H1 (cell line): ENCODE data around the gene TLL2. TPM values are rescaled to one million over a fixed set of nuclear protein-coding genes. Genes with fewer than 3 reads are reported as not detected.

Source experiments
- CTCF ChIA-PET: fragments of 300-600 bp; sonication (Branson Sonifier 250); formaldehyde crosslinking; loops from one replicate; lab custom pipeline; 2021; ENCODE audit not compliant: partially characterized antibody; lab: Charles Lee
- POLR2A ChIA-PET: fragments of 300-600 bp; sonication (Branson Sonifier 250); formaldehyde crosslinking; loops from one replicate; lab custom pipeline; 2021; ENCODE audit warnings: inconsistent platforms; ENCODE audit not compliant: partially characterized antibody; lab: Charles Lee
- DNase-seq, 2 experiments: peaks; one replicate each; pipeline versions ENCODE4 v3.0.0 to v3.0.0-alpha.2; 2010 to 2022; ENCODE audit warnings: low spot score in 2 of 2, low read depth in 1 of 2, mixed read lengths in 1 of 2
- FAIRE-seq: peaks from 2 replicates; lab custom pipeline; 2011; peaks lifted over from hg19 to GRCh38; lab: Jason Lieb, UNC
- H2AFZ ChIP-seq: 2 replicates; pipeline ENCODE4 v1.8.1; 2012; ENCODE audit warnings: low read length, inconsistent platforms
- H2AK5ac ChIP-seq: 2 replicates; pipeline ENCODE4 v1.6.1; 2013; ENCODE audit warnings: low read depth, low read length
- H2BK120ac ChIP-seq: replicated peaks from 2 replicates; pipeline ENCODE3; 2013; ENCODE audit warnings: low read depth, low read length, inconsistent platforms
- H2BK12ac ChIP-seq: 2 replicates; pipeline ENCODE4 v1.6.1; 2013; ENCODE audit warnings: low read depth, low read length
- H2BK15ac ChIP-seq: 2 replicates; pipeline ENCODE4 v1.6.1; 2013; ENCODE audit warnings: low read length
- H2BK20ac ChIP-seq: 2 replicates; pipeline ENCODE4 v1.6.1; 2013; ENCODE audit warnings: low read length
- H2BK5ac ChIP-seq: 2 replicates; pipeline ENCODE4 v1.6.1; 2013; ENCODE audit warnings: low read depth, low read length
- H3K14ac ChIP-seq: 2 replicates; pipeline ENCODE4 v1.6.1; 2013; ENCODE audit warnings: inconsistent platforms; ENCODE audit not compliant: insufficient read length
- H3K18ac ChIP-seq: 2 replicates; pipeline ENCODE4 v1.6.1; 2013; ENCODE audit warnings: low read length; ENCODE audit errors: extremely low read depth
- H3K23ac ChIP-seq: 2 replicates; pipeline ENCODE4 v1.6.1; 2013; ENCODE audit warnings: inconsistent platforms; ENCODE audit not compliant: insufficient read length
- H3K23me2 ChIP-seq: 2 replicates; pipeline ENCODE4 v1.6.1; 2013; ENCODE audit warnings: low read depth, low read length
- H3K27ac ChIP-seq: 2 replicates; pipeline ENCODE4 v1.6.1; 2011; ENCODE audit warnings: low read depth, low read length, inconsistent platforms
- H3K27me3 ChIP-seq, 4 experiments: replicated peaks in 1 of 4; 1 replicate in 1 of 4; 2 replicates in 3 of 4; pipeline versions ENCODE4 v1.6.1 to v1.8.1; 2011 to 2013; ENCODE audit warnings: low read length in 3 of 4, mild to moderate bottlenecking in 3 of 4, inconsistent platforms in 2 of 4, mixed read lengths in 2 of 4, moderate library complexity in 1 of 4; ENCODE audit not compliant: control insufficient read depth in 3 of 4, insufficient read depth in 3 of 4; ENCODE audit errors: extremely low read depth in 1 of 4
- H3K36me3 ChIP-seq, 4 experiments: 2 replicates each; pipeline versions ENCODE4 v1.6.1 to v1.8.1; 2011 to 2013; ENCODE audit warnings: mild to moderate bottlenecking in 4 of 4, low read length in 3 of 4, moderate library complexity in 2 of 4, control low read depth in 1 of 4, inconsistent platforms in 1 of 4; ENCODE audit not compliant: insufficient read depth in 4 of 4, control insufficient read depth in 2 of 4
- H3K4ac ChIP-seq: replicated peaks from 2 replicates; pipeline ENCODE3; 2013; ENCODE audit warnings: low read length, low read depth, mixed read lengths, inconsistent platforms; ENCODE audit not compliant: insufficient read length
- H3K4me1 ChIP-seq, 4 experiments: replicated peaks in 1 of 4; 1 replicate in 1 of 4; 2 replicates in 3 of 4; pipeline versions ENCODE4 v1.6.1 to v1.8.1; 2011 to 2013; ENCODE audit warnings: low read length in 3 of 4, inconsistent platforms in 2 of 4, mixed read lengths in 1 of 4; ENCODE audit not compliant: insufficient read depth in 4 of 4, control insufficient read depth in 3 of 4
- H3K4me2 ChIP-seq, 2 experiments: 2 replicates each; pipeline versions ENCODE4 v1.6.1 to v1.8.1; 2011 to 2013; ENCODE audit warnings: low read depth in 2 of 2, low read length in 2 of 2, control low read depth in 1 of 2, inconsistent platforms in 1 of 2, mild to moderate bottlenecking in 1 of 2; ENCODE audit not compliant: insufficient read depth in 1 of 2
- H3K4me3 ChIP-seq, 4 experiments: fragments of 200-600, 300-600 bp in 1 of 4; sonication (generic), shearing (Covaris generic), sonication (Bioruptor Twin) in 1 of 4; 2 replicates each; pipeline versions ENCODE4 v1.5.1 to v1.8.1; 2011 to 2016; ENCODE audit warnings: low read length in 4 of 4, low read depth in 3 of 4, control low read depth in 2 of 4, inconsistent platforms in 2 of 4, mild to moderate bottlenecking in 2 of 4, mixed read lengths in 1 of 4, moderate library complexity in 1 of 4; ENCODE audit not compliant: insufficient read depth in 2 of 4; ENCODE audit errors: extremely low read depth in 1 of 4
- H3K56ac ChIP-seq: replicated peaks from 2 replicates; pipeline ENCODE3; 2013; ENCODE audit warnings: low read depth, mild to moderate bottlenecking, mixed read lengths, low read length, inconsistent platforms; ENCODE audit not compliant: insufficient read length
- H3K79me1 ChIP-seq: 2 replicates; pipeline ENCODE4 v1.6.1; 2013; ENCODE audit warnings: low read depth, low read length, control low read depth
- H3K79me2 ChIP-seq, 2 experiments: 2 replicates each; pipeline versions ENCODE4 v1.6.1 to v1.8.1; 2012 to 2013; ENCODE audit warnings: low read length in 2 of 2, mild to moderate bottlenecking in 2 of 2, inconsistent platforms in 1 of 2; ENCODE audit not compliant: insufficient read depth in 2 of 2, control insufficient read depth in 1 of 2
- H3K9ac ChIP-seq, 4 experiments: replicated peaks in 1 of 4; 1 replicate in 1 of 4; 2 replicates in 3 of 4; pipeline versions ENCODE4 v1.6.1 to v1.8.1; 2011 to 2013; ENCODE audit warnings: low read depth in 3 of 4, low read length in 3 of 4, control low read depth in 2 of 4, mild to moderate bottlenecking in 2 of 4, moderate library complexity in 2 of 4, inconsistent platforms in 1 of 4; ENCODE audit errors: extremely low read depth in 1 of 4
- H3K9me3 ChIP-seq, 2 experiments: 2 replicates each; pipeline versions ENCODE4 v1.6.1 to v1.8.1; 2012 to 2013; ENCODE audit warnings: mild to moderate bottlenecking in 2 of 2, moderate library complexity in 2 of 2, control low read depth in 1 of 2, inconsistent platforms in 1 of 2, low read depth in 1 of 2, low read length in 1 of 2, mixed read lengths in 1 of 2; ENCODE audit not compliant: insufficient read depth in 2 of 2
- H4K20me1 ChIP-seq, 2 experiments: replicated peaks in 1 of 2; 2 replicates each; pipeline versions ENCODE3 to v1.8.1; 2011 to 2013; ENCODE audit warnings: inconsistent platforms in 2 of 2, low read length in 2 of 2, mild to moderate bottlenecking in 1 of 2; ENCODE audit not compliant: insufficient read depth in 2 of 2, control insufficient read depth in 1 of 2
- H4K5ac ChIP-seq: 2 replicates; pipeline ENCODE4 v1.6.1; 2013; ENCODE audit warnings: low read length, low read depth, mixed read lengths, inconsistent platforms; ENCODE audit not compliant: insufficient read length
- H4K8ac ChIP-seq: 2 replicates; pipeline ENCODE4 v1.8.0; 2013; ENCODE audit warnings: mild to moderate bottlenecking, moderate library complexity, low read length, inconsistent platforms; ENCODE audit not compliant: insufficient read depth; ENCODE audit errors: extremely low read depth
- H4K91ac ChIP-seq: replicated peaks from 2 replicates; pipeline ENCODE3; 2013; ENCODE audit warnings: low read length, mixed read lengths, inconsistent platforms; ENCODE audit not compliant: insufficient read length
- BRCA1 ChIP-seq: IDR thresholded peaks from 2 replicates; pipeline ENCODE4 v1.6.1; 2012; ENCODE audit warnings: low read depth, low read length, improper control_type of control experiment
- CHD2 ChIP-seq: IDR thresholded peaks from 2 replicates; pipeline ENCODE4 v1.6.1; 2012; ENCODE audit warnings: low read length, improper control_type of control experiment
- NRF1 ChIP-seq: IDR thresholded peaks from 2 replicates; pipeline ENCODE4 v1.6.1; 2011; ENCODE audit warnings: mild to moderate bottlenecking, low read depth, low read length, improper control_type of control experiment
- RAD21 ChIP-seq, 2 experiments: IDR thresholded peaks in 1 of 2; conservative IDR thresholded peaks in 1 of 2; 2 replicates each; pipeline ENCODE4 v1.6.1; 2011; ENCODE audit warnings: low read depth in 2 of 2, low read length in 2 of 2, improper control_type of control experiment in 1 of 2, inconsistent platforms in 1 of 2, mild to moderate bottlenecking in 1 of 2, moderate library complexity in 1 of 2
- RBBP5 ChIP-seq: IDR thresholded peaks from 2 replicates; pipeline ENCODE4 v1.7.1; 2012; ENCODE audit warnings: low read depth, mild to moderate bottlenecking, inconsistent platforms, low read length, moderate library complexity, borderline replicate concordance
- SP2 ChIP-seq: IDR thresholded peaks from 2 replicates; pipeline ENCODE4 v1.6.1; 2012; ENCODE audit warnings: mild to moderate bottlenecking, low read length, inconsistent platforms
- SP4 ChIP-seq: IDR thresholded peaks from 2 replicates; pipeline ENCODE4 v1.6.1; 2012; ENCODE audit warnings: low read length, inconsistent platforms
- SRF ChIP-seq: IDR thresholded peaks from 2 replicates; pipeline ENCODE4 v1.6.1; 2011; ENCODE audit warnings: mild to moderate bottlenecking, low read depth, low read length, moderate library complexity
- TAF1 ChIP-seq: IDR thresholded peaks from 2 replicates; pipeline ENCODE4 v1.6.1; 2011; ENCODE audit warnings: mild to moderate bottlenecking, low read depth, low read length
- TCF12 ChIP-seq: IDR thresholded peaks from 2 replicates; pipeline ENCODE4 v1.6.1; 2011; ENCODE audit warnings: low read depth, mild to moderate bottlenecking, low read length
- WGBS, 2 experiments: shearing (Covaris generic) in 1 of 2; methylation state at CpG; one replicate each; pipeline versions ENCODE4 v1.1.6 to v1.1.7; 2013 to 2015; ENCODE audit warnings: low lambda C conversion rate in 2 of 2, mixed read lengths in 2 of 2, inconsistent platforms in 1 of 2, low coverage in 1 of 2, missing lambda C conversion rate in 1 of 2; ENCODE audit not compliant: insufficient replicate concordance in 2 of 2, insufficient coverage in 1 of 2, insufficient read length in 1 of 2; ENCODE audit errors: extremely low coverage in 1 of 2, missing lambda C conversion rate in 1 of 2; 5-methylcytosine and 5-hydroxymethylcytosine counted together
- polyA plus RNA-seq, 7 experiments: library from polyadenylated mRNA; depleted of rRNA in 3 of 7; stranded (reverse) in 5 of 7; unstranded in 2 of 7; fragments of >200 nt in 5 of 7; fragments of 200-250 nt in 2 of 7; gene quantifications; 1 replicate in 5 of 7; 2 replicates in 1 of 7; 4 replicates in 1 of 7; pipeline versions ENCODE4 v1.2.1 to v1.2.3, GENCODE V29; 2011 to 2013; ENCODE audit warnings: missing spikeins in 2 of 7, mixed read lengths in 2 of 7
- total RNA-seq: library from RNA; stranded (reverse); fragmentation: NEBNext Ultra II Directional; extraction: Animal tissue kit (Norgen Biotek cat#: 25700); gene quantifications from 2 replicates; pipeline ENCODE4 v1.2.1, GENCODE V29; 2021
- TF ChIP-seq, protein P1 (sequence below): IDR thresholded peaks from 2 replicates; pipeline ENCODE4 v1.6.1; 2011; ENCODE audit warnings: low read length, improper control_type of control experiment

TLL2 gene
- total and polyA plus RNA-seq, 2 of the 8 experiments (the other 6 are each of a cell fraction or from before 2014, with no cell fraction given) = 2.4 to 3.2 TPM

DNA sequence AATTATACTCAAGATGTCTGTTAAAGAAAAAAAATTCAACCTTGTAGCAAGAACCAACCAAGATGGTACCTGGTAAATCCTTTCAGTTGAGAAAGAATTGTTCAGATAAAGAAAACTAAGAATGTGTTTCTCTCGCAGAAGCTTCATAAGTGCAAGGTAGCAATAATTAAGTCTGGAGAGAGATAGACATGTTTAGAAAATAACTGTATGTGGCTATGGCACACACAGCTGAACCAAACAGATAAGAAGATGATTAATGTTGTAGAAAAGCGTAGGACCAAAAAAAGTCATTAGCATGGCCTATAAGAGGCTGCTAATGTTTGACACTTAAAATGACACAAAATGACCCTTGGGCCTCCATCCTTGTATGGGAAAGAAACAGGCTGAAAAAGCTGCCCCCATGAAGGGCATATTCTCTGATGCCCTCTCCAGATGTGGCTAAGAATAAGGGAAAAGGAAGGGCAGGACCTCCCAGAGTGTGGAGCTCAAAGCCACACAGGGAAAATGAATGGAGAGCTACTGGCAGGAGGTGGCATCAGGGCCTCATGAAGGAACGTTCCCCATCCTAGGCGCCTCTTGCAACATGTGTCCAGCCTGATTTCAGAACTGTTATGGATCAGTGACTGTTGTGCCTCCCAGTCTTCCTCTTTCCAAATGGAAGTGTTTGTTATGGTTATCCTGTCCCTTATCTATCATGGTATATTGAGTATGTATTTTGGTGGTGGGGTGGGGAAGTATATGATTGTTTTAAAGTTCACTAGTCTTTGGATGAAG, 30.7 kb downstream of the TLL2 start:
- no peak overlapping the region for H3K23ac ChIP-seq
- H2BK12ac ChIP-seq = no peak overlapping the region
- H3K4ac ChIP-seq = no peak overlapping the region
- ChIA-PET CTCF (interaction anchor here (1.0 to 1.7 kb wide), 7 partner anchors 8 to 106 kb away, joined by 3 to 7 read pairs (median 4); no protein-coding TSS in a partner anchor), POLR2A (interaction anchor here (1.0 kb wide), 1 partner anchor 31 kb away, joined by 3 read pairs; the partner anchor contains the start of gene TLL2)
- no peaks in the 10 kb centered on the region for H4K20me1 ChIP-seq
- H3K4me2 ChIP-seq = no peak overlapping the region
- no peak overlapping the region for H2AFZ ChIP-seq
- H2AK5ac ChIP-seq = no peak overlapping the region
- H3K27ac ChIP-seq = no peak overlapping the region
- no peak for FAIRE-seq
- no peak overlapping the region for H3K14ac ChIP-seq
- no peak overlapping the region for H2BK120ac ChIP-seq
- no peaks in the 10 kb centered on the region; the same call in 1 of the 2 replicates for H3K23me2 ChIP-seq
- H3K9me3 ChIP-seq = no peaks in the 10 kb centered on the region
- H3K56ac ChIP-seq = no peak overlapping the region
- no peak overlapping the region for H3K9ac ChIP-seq
- no peaks in the 10 kb centered on the region for H3K79me1 ChIP-seq
- no peak overlapping the region for H4K8ac ChIP-seq
- 63% methylated on average over 4 of the region's 4 CpGs; no CpG with 5 or more reads in 1 of the 2 experiments for WGBS, 2 experiments
- no peak overlapping the region for H2BK5ac ChIP-seq
- no peak overlapping the region for H3K4me3 ChIP-seq
- H3K36me3 ChIP-seq = no peaks in the 10 kb centered on the region
- H4K5ac ChIP-seq = no peak overlapping the region
- H2BK15ac ChIP-seq = no peak overlapping the region
- no peaks in the 10 kb centered on the region for H3K79me2 ChIP-seq
- DNase-seq = no peak
- H2BK20ac ChIP-seq = no peak overlapping the region
- H3K18ac ChIP-seq = no peak overlapping the region
- H3K4me1 ChIP-seq = no peaks in the 10 kb centered on the region
- H3K27me3 ChIP-seq = no peaks in the 10 kb centered on the region
- H4K91ac ChIP-seq = no peak overlapping the region
- TF ChIP-seq RBBP5 = no peak
- no peak for TF ChIP-seq SP2
- no peak for TF ChIP-seq CHD2
- TF ChIP-seq SP4 = no peak
- TF ChIP-seq TCF12 = no peak
- TF ChIP-seq, protein P1, sequence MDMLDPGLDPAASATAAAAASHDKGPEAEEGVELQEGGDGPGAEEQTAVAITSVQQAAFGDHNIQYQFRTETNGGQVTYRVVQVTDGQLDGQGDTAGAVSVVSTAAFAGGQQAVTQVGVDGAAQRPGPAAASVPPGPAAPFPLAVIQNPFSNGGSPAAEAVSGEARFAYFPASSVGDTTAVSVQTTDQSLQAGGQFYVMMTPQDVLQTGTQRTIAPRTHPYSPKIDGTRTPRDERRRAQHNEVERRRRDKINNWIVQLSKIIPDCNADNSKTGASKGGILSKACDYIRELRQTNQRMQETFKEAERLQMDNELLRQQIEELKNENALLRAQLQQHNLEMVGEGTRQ = no peak
- TF ChIP-seq SRF = no peak
- TF ChIP-seq NRF1 = no peak
- TF ChIP-seq BRCA1 = no peak
- no peak for TF ChIP-seq RAD21 (IDR thresholded peaks at IDR 0.05 in 1 of 2, conservative IDR thresholded peaks at IDR 0.05 in 1 of 2; ENCODE audit: low read depth in 2 of 2, low read length in 2 of 2)
- TF ChIP-seq TAF1 = no peak
